AG10803 (cell line): ENCODE results near the gene ERVK3-1.
"Not testable (repeated sequence)": the region's sequence is repeated elsewhere in the genome, so short reads cannot be mapped to it uniquely, and the experiment has no call there.

Source experiments
- DNase-seq: peaks from one replicate; pipeline ENCODE4 v3.0.0; 2010; ENCODE audit warnings: low read depth
- H3K4me3 ChIP-seq: 2 replicates; pipeline ENCODE4 v1.5.1; 2011; ENCODE audit warnings: mild to moderate bottlenecking, low read length, control low read depth
- TF ChIP-seq, protein P1 (sequence below): conservative IDR thresholded peaks from 2 replicates; pipeline ENCODE4 v1.5.1; 2011; ENCODE audit warnings: mild to moderate bottlenecking, low read length, control low read depth, inconsistent platforms

ERVK3-1 gene

DNA sequence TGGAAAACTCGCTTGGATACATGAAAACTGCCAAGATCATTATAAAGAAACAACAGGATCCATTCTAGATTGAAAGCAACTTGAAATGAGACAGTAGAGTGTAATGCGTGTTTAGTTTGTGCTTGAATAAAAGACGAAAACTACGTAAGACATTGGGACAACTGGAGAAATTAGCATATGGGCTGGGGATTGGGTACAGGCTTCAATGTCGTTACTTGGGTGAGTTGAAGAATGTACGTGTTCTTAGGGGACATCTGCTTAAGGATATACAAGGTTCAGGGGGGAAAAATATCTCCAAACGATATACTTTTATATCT lies 471 bp upstream of the ERVK3-1 start:
- TF ChIP-seq, protein P1, sequence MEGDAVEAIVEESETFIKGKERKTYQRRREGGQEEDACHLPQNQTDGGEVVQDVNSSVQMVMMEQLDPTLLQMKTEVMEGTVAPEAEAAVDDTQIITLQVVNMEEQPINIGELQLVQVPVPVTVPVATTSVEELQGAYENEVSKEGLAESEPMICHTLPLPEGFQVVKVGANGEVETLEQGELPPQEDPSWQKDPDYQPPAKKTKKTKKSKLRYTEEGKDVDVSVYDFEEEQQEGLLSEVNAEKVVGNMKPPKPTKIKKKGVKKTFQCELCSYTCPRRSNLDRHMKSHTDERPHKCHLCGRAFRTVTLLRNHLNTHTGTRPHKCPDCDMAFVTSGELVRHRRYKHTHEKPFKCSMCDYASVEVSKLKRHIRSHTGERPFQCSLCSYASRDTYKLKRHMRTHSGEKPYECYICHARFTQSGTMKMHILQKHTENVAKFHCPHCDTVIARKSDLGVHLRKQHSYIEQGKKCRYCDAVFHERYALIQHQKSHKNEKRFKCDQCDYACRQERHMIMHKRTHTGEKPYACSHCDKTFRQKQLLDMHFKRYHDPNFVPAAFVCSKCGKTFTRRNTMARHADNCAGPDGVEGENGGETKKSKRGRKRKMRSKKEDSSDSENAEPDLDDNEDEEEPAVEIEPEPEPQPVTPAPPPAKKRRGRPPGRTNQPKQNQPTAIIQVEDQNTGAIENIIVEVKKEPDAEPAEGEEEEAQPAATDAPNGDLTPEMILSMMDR, result no peak
- H3K4me3 ChIP-seq, result peak overlapping the region; percentile 91
- no peak for DNase-seq

- H3K4me3 ChIP-seq, result peak overlapping the region; percentile 91
- DNase-seq, result no peak
- TF ChIP-seq, protein P1, result no peak
Observed at GRCh38 chr19:58305932-58306323, 751 bp downstream of the ERVK3-1 start.

GRCh38 chr19:58307736-58308135 lies 2.6 kb downstream of the ERVK3-1 start:
- H3K4me3 ChIP-seq, result no peak overlapping the region
- no peak for DNase-seq
- TF ChIP-seq, protein P1, result no peak

DNA sequence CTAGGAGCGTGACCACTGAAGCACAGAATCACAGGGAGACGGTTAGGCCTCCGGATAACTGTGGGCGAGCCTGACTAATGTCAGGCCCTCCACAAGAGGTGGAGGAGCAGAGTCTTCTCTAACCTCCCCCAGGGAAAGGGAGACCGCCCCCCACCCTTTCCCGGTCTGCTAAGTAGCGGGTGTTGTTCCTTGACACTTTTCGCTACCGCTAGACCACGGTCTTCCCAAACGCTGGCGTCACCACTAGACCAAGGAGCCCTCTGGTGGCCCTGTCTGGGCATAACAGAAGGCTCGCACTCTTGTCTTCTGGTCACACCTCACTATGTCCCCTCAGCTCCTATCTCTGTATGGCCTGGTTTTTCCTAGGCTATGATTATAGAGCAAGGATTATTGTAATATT lies 5.5 kb downstream of the ERVK3-1 start:
- DNase-seq, H3K4me3 ChIP-seq: not testable (repeated sequence)
- TF ChIP-seq, protein P1, result peak; percentile 22

DNA sequence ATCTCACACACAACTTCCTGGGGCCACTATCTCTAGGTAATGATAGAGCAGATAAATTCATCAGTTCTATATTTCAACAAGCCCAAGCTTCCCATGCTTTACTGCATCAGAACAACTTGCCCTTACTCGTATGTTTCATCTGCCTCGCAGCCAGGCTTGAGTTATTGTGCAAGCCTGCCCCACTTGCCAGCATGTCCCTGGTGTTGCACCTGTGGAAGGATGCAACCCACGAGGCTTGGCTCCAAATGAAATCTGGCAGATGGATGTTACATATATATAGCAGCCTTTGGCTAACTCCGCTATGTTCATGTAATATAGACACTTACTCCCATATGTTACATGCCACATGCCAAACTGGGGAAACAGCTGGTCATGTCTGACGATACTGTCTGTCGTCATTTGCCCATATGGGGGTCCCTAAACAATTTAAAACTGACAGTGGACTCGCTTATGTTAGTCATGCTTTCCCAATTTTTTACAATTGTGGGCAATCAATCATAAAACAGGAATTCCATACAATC lies 6.2 kb downstream of the ERVK3-1 start:
- H3K4me3 ChIP-seq, result no peak overlapping the region
- TF ChIP-seq, protein P1, result no peak
- DNase-seq, result no peak

GRCh38 chr19:58315580-58315979 lies 10.4 kb downstream of the ERVK3-1 start:
- no peak for DNase-seq
- TF ChIP-seq, protein P1, result no peak
- H3K4me3 ChIP-seq, result no peak overlapping the region

- TF ChIP-seq, protein P1, result no peak
- DNase-seq, result peak; percentile 29
- no peak overlapping the region for H3K4me3 ChIP-seq
Observed at GRCh38 chr19:58317476-58318072, 12.4 kb downstream of the ERVK3-1 start.
